Lung microvascular endothelial cell (primary cell): ENCODE results near the gene TRPV6. TPM values are rescaled to one million over a fixed set of nuclear protein-coding genes. Genes with fewer than 3 reads are reported as not detected.
A peak's percentile ranks its signal among the peaks of the same experiment; 100 is the strongest.

Experiments
- DNase-seq, 2 donors: peaks; one replicate each; pipeline versions ENCODE4 v3.0.0 to v3.0.0-alpha.2; 2010; ENCODE audit warnings: low read depth in 2 of 2
- total RNA-seq: library from RNA; depleted of rRNA; stranded (reverse); fragments of >200 nt; gene quantifications from 2 replicates; pipeline ENCODE4 v1.2.1, GENCODE V29; 2014

TRPV6 gene
- total RNA-seq, 1 donor from 2014 or later = not detected

- peak in 1 of 2 donors; percentile 3 for DNase-seq
These were observed 23.7 kb upstream of the TRPV6 start for GRCh38 chr7:142908921-142909890.

GRCh38 chr7:142908290-142908689 is 22.7 kb upstream of the TRPV6 start:
- DNase-seq = no peak

GRCh38 chr7:142906643-142907042 is 21.1 kb upstream of the TRPV6 start:
- no peak for DNase-seq

GRCh38 chr7:142905759-142906158 is 20.2 kb upstream of the TRPV6 start:
- no peak for DNase-seq

- no peak for DNase-seq
These were observed 18.6 kb upstream of the TRPV6 start for GRCh38 chr7:142904128-142904527.

- no peak for DNase-seq
These were observed 16.1 kb upstream of the TRPV6 start for GRCh38 chr7:142901426-142902259.

GRCh38 chr7:142899661-142900060 is 14.1 kb upstream of the TRPV6 start:
- DNase-seq = no peak

GRCh38 chr7:142898377-142899170 is 13.0 kb upstream of the TRPV6 start:
- DNase-seq = no peak

GRCh38 chr7:142897691-142898090 is 12.1 kb upstream of the TRPV6 start:
- DNase-seq = no peak

- no peak for DNase-seq
These were observed 11.3 kb upstream of the TRPV6 start for GRCh38 chr7:142896741-142897379.

GRCh38 chr7:142896151-142896550 is 10.6 kb upstream of the TRPV6 start:
- no peak for DNase-seq

GRCh38 chr7:142894985-142895593 is 9.5 kb upstream of the TRPV6 start:
- no peak for DNase-seq

GRCh38 chr7:142894112-142894984 is 8.8 kb upstream of the TRPV6 start:
- DNase-seq = no peak

GRCh38 chr7:142892951-142893350 is 7.4 kb upstream of the TRPV6 start:
- DNase-seq = no peak

- no peak for DNase-seq
These were observed 6.0 kb upstream of the TRPV6 start for GRCh38 chr7:142891490-142892082.

GRCh38 chr7:142890874-142891485 is 5.4 kb upstream of the TRPV6 start:
- no peak for DNase-seq

- DNase-seq = no peak
These were observed 4.3 kb upstream of the TRPV6 start for GRCh38 chr7:142889816-142890215.

GRCh38 chr7:142887282-142888015 is 1.9 kb upstream of the TRPV6 start:
- DNase-seq = no peak
